ENCODE results near the gene SLC7A8.

The SLC7A8 gene

GRCh38 chr14:23162005-23162404 lies 21.5 kb downstream of the SLC7A8 start:
- FAIRE-seq: no peak
- DNase-seq (ENCODE audit: extremely low spot score, insufficient read length, low read depth): no peak

GRCh38 chr14:23160924-23161522 lies 22.4 kb downstream of the SLC7A8 start:
- DNase-seq (ENCODE audit: extremely low spot score, insufficient read length, low read depth): no peak
- FAIRE-seq: no peak

- no peak for DNase-seq (ENCODE audit: extremely low spot score, insufficient read length, low read depth)
- no peak for FAIRE-seq
Measured at GRCh38 chr14:23159532-23159931, 23.9 kb downstream of the SLC7A8 start.

- no peak for DNase-seq (ENCODE audit: extremely low spot score, insufficient read length, low read depth)
- FAIRE-seq: no peak
Measured at GRCh38 chr14:23158779-23159178, 24.7 kb downstream of the SLC7A8 start.

- no peak for FAIRE-seq
- DNase-seq (ENCODE audit: extremely low spot score, insufficient read length, low read depth): no peak
Measured at GRCh38 chr14:23154964-23155587, 28.4 kb downstream of the SLC7A8 start.

GRCh38 chr14:23153851-23154796 lies 29.3 kb downstream of the SLC7A8 start:
- no peak for DNase-seq (ENCODE audit: extremely low spot score, insufficient read length, low read depth)

GRCh38 chr14:23151342-23151741 lies 32.1 kb downstream of the SLC7A8 start:
- no peak for FAIRE-seq

More at GRCh38 chr14:23153851-23154796, 29.3 kb downstream of the SLC7A8 start:
- FAIRE-seq: no peak

GRCh38 chr14:23149745-23150144 lies 33.7 kb downstream of the SLC7A8 start:
- FAIRE-seq (no peak), DNase-seq (ENCODE audit: extremely low spot score, insufficient read length, low read depth) (no peak)

More at GRCh38 chr14:23151342-23151741, 32.1 kb downstream of the SLC7A8 start:
- no peak for DNase-seq (ENCODE audit: extremely low spot score, insufficient read length, low read depth)

GRCh38 chr14:23148591-23149249 lies 34.7 kb downstream of the SLC7A8 start:
- FAIRE-seq (no peak), DNase-seq (ENCODE audit: extremely low spot score, insufficient read length, low read depth) (no peak)

GRCh38 chr14:23147676-23148075 lies 35.8 kb downstream of the SLC7A8 start:
- FAIRE-seq: no peak
- DNase-seq (ENCODE audit: extremely low spot score, insufficient read length, low read depth): no peak

GRCh38 chr14:23146980-23147379 lies 36.5 kb downstream of the SLC7A8 start:
- FAIRE-seq: no peak
- DNase-seq (ENCODE audit: extremely low spot score, insufficient read length, low read depth): no peak

- FAIRE-seq (no peak), DNase-seq (ENCODE audit: extremely low spot score, insufficient read length, low read depth) (no peak)
Measured at GRCh38 chr14:23146351-23146910, 37.0 kb downstream of the SLC7A8 start.

GRCh38 chr14:23145794-23146350 lies 37.6 kb downstream of the SLC7A8 start:
- no peak for DNase-seq (ENCODE audit: extremely low spot score, insufficient read length, low read depth)
- no peak for FAIRE-seq

- DNase-seq (ENCODE audit: extremely low spot score, insufficient read length, low read depth) (no peak), FAIRE-seq (no peak)
Measured at GRCh38 chr14:23143911-23144310, 39.5 kb downstream of the SLC7A8 start.

GRCh38 chr14:23142826-23143225 lies 40.6 kb downstream of the SLC7A8 start:
- FAIRE-seq: no peak
- no peak for DNase-seq (ENCODE audit: extremely low spot score, insufficient read length, low read depth)

GRCh38 chr14:23141706-23142444 lies 41.6 kb downstream of the SLC7A8 start:
- no peak for FAIRE-seq
- no peak for DNase-seq (ENCODE audit: extremely low spot score, insufficient read length, low read depth)

GRCh38 chr14:23140371-23140770 lies 43.1 kb downstream of the SLC7A8 start:
- DNase-seq (ENCODE audit: extremely low spot score, insufficient read length, low read depth) (no peak), FAIRE-seq (no peak)

GRCh38 chr14:23139874-23140273 lies 43.6 kb downstream of the SLC7A8 start:
- FAIRE-seq (no peak), DNase-seq (ENCODE audit: extremely low spot score, insufficient read length, low read depth) (no peak)

Data from GM18507 (cell line).